ENCODE measurements around the gene DISC1. TPM values are rescaled to one million over a fixed set of nuclear protein-coding genes. Genes with fewer than 3 reads are reported as not detected.

DISC1 gene
- total RNA-seq, 6 experiments from 2014 or later: 1.8 to 3.3 (median 2.4) TPM

- Histone ChIP-seq H3K36me3 (no peaks in the 10 kb centered on the region), H3K27me3 (no peaks in the 10 kb centered on the region), H3K4me1 (no peaks in the 10 kb centered on the region), H3K4me3 (no peak overlapping the region), H3K27ac (no peak overlapping the region), H3K9me3 (no peaks in the 10 kb centered on the region)
- intact Hi-C loops (cut with DNase I): no loop called here
- 70% methylated on average over 6 of the region's 6 CpGs for WGBS (ENCODE audit: insufficient coverage, low coverage, low lambda C conversion rate, missing lambda C conversion rate)
- no peak for ATAC-seq
- TF ChIP-seq CTCF (IDR thresholded peaks at IDR 0.05): no peak
- no peak for TF ChIP-seq POLR2A (IDR thresholded peaks at IDR 0.05)
- DNase-seq: no peak
These were observed 327.1 kb downstream of the DISC1 start for GRCh38 chr1:231953660-231954059.

- DNase-seq (no peak), ATAC-seq (no peak)
- H3K27me3 ChIP-seq: no peaks in the 10 kb centered on the region
- no peak overlapping the region for H3K4me3 ChIP-seq
- TF ChIP-seq CTCF (IDR thresholded peaks at IDR 0.05) (no peak), POLR2A (IDR thresholded peaks at IDR 0.05) (no peak)
- 69% methylated on average over 3 of the region's 3 CpGs for WGBS (ENCODE audit: insufficient coverage, low coverage, low lambda C conversion rate, missing lambda C conversion rate)
- no peaks in the 10 kb centered on the region for H3K9me3 ChIP-seq
- H3K36me3 ChIP-seq: no peaks in the 10 kb centered on the region
- no peaks in the 10 kb centered on the region for H3K4me1 ChIP-seq
- no peak overlapping the region for H3K27ac ChIP-seq
- intact Hi-C loops (cut with DNase I): no loop called here
These were observed 328.2 kb downstream of the DISC1 start for GRCh38 chr1:231954751-231955150.

GRCh38 chr1:231957359-231957758, 330.8 kb downstream of the DISC1 start:
- WGBS (ENCODE audit: insufficient coverage, low coverage, low lambda C conversion rate, missing lambda C conversion rate): 33% methylated on average over 1 of the region's 1 CpG
- no peak for ATAC-seq
- H3K9me3 ChIP-seq: no peaks in the 10 kb centered on the region
- H3K4me3 ChIP-seq: no peak overlapping the region
- no peaks in the 10 kb centered on the region for H3K4me1 ChIP-seq
- H3K36me3 ChIP-seq: no peaks in the 10 kb centered on the region
- TF ChIP-seq CTCF (IDR thresholded peaks at IDR 0.05) (no peak), POLR2A (IDR thresholded peaks at IDR 0.05) (no peak)
- H3K27me3 ChIP-seq: no peaks in the 10 kb centered on the region
- intact Hi-C loops (cut with DNase I): no loop called here
- no peak for DNase-seq
- H3K27ac ChIP-seq: no peak overlapping the region

- ATAC-seq (no peak), DNase-seq (no peak)
- no peaks in the 10 kb centered on the region for H3K27me3 ChIP-seq
- WGBS (ENCODE audit: insufficient coverage, low coverage, low lambda C conversion rate, missing lambda C conversion rate): 56% methylated on average over 3 of the region's 4 CpGs
- no peaks in the 10 kb centered on the region for H3K36me3 ChIP-seq
- intact Hi-C loops (cut with DNase I): no loop called here
- no peak overlapping the region for H3K27ac ChIP-seq
- TF ChIP-seq POLR2A (IDR thresholded peaks at IDR 0.05): no peak
- TF ChIP-seq CTCF (IDR thresholded peaks at IDR 0.05): no peak
- H3K4me3 ChIP-seq: no peak overlapping the region
- no peaks in the 10 kb centered on the region for H3K4me1 ChIP-seq
- H3K9me3 ChIP-seq: no peaks in the 10 kb centered on the region
These were observed 331.9 kb downstream of the DISC1 start for GRCh38 chr1:231958448-231958847.
